Measurements from ENCODE around the gene PEX7. TPM values are rescaled to one million over a fixed set of nuclear protein-coding genes. Genes with fewer than 3 reads are reported as not detected.
A peak's percentile ranks its signal among the peaks of the same experiment; 100 is the strongest.
"Not testable (repeated sequence)": the region's sequence is repeated elsewhere in the genome, so short reads cannot be mapped to it uniquely, and the experiment has no call there.

PEX7 gene
- total RNA-seq, 1 experiment from 2014 or later = 23.1 TPM

- no peak for DNase-seq (ENCODE audit: low read depth)
Measured at GRCh38 chr6:136895901-136896300, 73.5 kb downstream of the PEX7 start.

- DNase-seq (ENCODE audit: low read depth) = no peak
Measured at GRCh38 chr6:136897071-136897470, 74.7 kb downstream of the PEX7 start.

GRCh38 chr6:136901212-136901784, 78.9 kb downstream of the PEX7 start:
- DNase-seq (ENCODE audit: low read depth) = no peak

- not testable (repeated sequence) for DNase-seq (ENCODE audit: low read depth)
Measured at GRCh38 chr6:136904477-136904876, 82.1 kb downstream of the PEX7 start.

- no peak for DNase-seq (ENCODE audit: low read depth)
Measured at GRCh38 chr6:136914947-136915346, 92.6 kb downstream of the PEX7 start.

GRCh38 chr6:136918706-136919105, 96.3 kb downstream of the PEX7 start:
- DNase-seq (ENCODE audit: low read depth) = no peak

GRCh38 chr6:136920216-136920615, 97.8 kb downstream of the PEX7 start:
- DNase-seq (ENCODE audit: low read depth) = no peak

GRCh38 chr6:136920671-136921380, 98.4 kb downstream of the PEX7 start:
- peak; percentile 20 for DNase-seq (ENCODE audit: low read depth)

- peak; percentile 28 for DNase-seq (ENCODE audit: low read depth)
Measured at GRCh38 chr6:136921381-136921935, 99.1 kb downstream of the PEX7 start.

GRCh38 chr6:136921936-136922684, 99.7 kb downstream of the PEX7 start, which contains the start of gene SLC35D3:
SLC35D3 (plus strand) TSS chr6:136922301; CDS start chr6:136922429, 128 bp downstream.
- peak; percentile 15 for DNase-seq (ENCODE audit: low read depth)

GRCh38 chr6:136922685-136923006, 100.3 kb downstream of the PEX7 start:
- DNase-seq (ENCODE audit: low read depth) = no peak

- DNase-seq (ENCODE audit: low read depth) = no peak
Measured at GRCh38 chr6:136923116-136923953, 100.9 kb downstream of the PEX7 start.

- DNase-seq (ENCODE audit: low read depth) = no peak
Measured at GRCh38 chr6:136923954-136924673, 101.7 kb downstream of the PEX7 start.

GRCh38 chr6:136926383-136926782, 104.0 kb downstream of the PEX7 start:
- no peak for DNase-seq (ENCODE audit: low read depth)

- peak; percentile 27 for DNase-seq (ENCODE audit: low read depth)
Measured at GRCh38 chr6:136927292-136927691, 104.9 kb downstream of the PEX7 start.

GRCh38 chr6:136930528-136930927, 108.1 kb downstream of the PEX7 start:
- DNase-seq (ENCODE audit: low read depth) = no peak

GRCh38 chr6:136932599-136932998, 110.2 kb downstream of the PEX7 start:
- no peak for DNase-seq (ENCODE audit: low read depth)

- DNase-seq (ENCODE audit: low read depth) = no peak
Measured at GRCh38 chr6:136945072-136945471, 122.7 kb downstream of the PEX7 start.

- no peak for DNase-seq (ENCODE audit: low read depth)
Measured at GRCh38 chr6:136945711-136946121, 123.3 kb downstream of the PEX7 start.

- DNase-seq (ENCODE audit: low read depth) = no peak
Measured at GRCh38 chr6:136947037-136947436, 124.6 kb downstream of the PEX7 start.

GRCh38 chr6:136949957-136950356, 127.6 kb downstream of the PEX7 start:
- DNase-seq (ENCODE audit: low read depth) = not testable (repeated sequence)

All from M059J (cell line).